Right atrium auricular region (tissue), 2 donors: ENCODE results near the gene LRMDA. TPM values are rescaled to one million over a fixed set of nuclear protein-coding genes. Genes with fewer than 3 reads are reported as not detected.

Experiments
- DNase-seq: peaks from one replicate; pipeline ENCODE4 v3.0.0-alpha.2; 2019; ENCODE audit warnings: low spot score
- H3K27ac ChIP-seq, 2 donors: fragments of 200-600 bp; sonication (generic); 1 replicate in 1 of 2; 2 replicates in 1 of 2; pipeline ENCODE4 v1.5.1; 2016 to 2019
- H3K27me3 ChIP-seq, 2 donors: fragments of 200-600 bp; sonication (generic); one replicate each; pipeline versions ENCODE4 v1.5.1 to v1.6.0; 2017 to 2019
- H3K36me3 ChIP-seq: fragments of 200-600 bp; sonication (generic); one replicate; pipeline ENCODE4 v1.5.1; 2016
- H3K4me1 ChIP-seq, 2 donors: fragments of 200-600 bp; sonication (generic); one replicate each; pipeline versions ENCODE4 v1.5.1 to v1.6.0; 2017 to 2019
- H3K4me3 ChIP-seq, 2 donors: fragments of 200-600 bp; sonication (generic); 1 replicate in 1 of 2; 2 replicates in 1 of 2; pipeline ENCODE4 v1.5.1; 2017 to 2019; ENCODE audit warnings: mild to moderate bottlenecking in 1 of 2, moderate library complexity in 1 of 2
- H3K9me3 ChIP-seq, 2 donors: fragments of 200-600 bp; sonication (generic); one replicate each; pipeline ENCODE4 v1.5.1; 2019
- CTCF ChIP-seq, 2 donors: fragments of 200-600 bp; sonication (generic); IDR thresholded peaks; one replicate each; pipeline ENCODE4 v1.5.1; 2019; ENCODE audit warnings: antibody characterized with exemption in 2 of 2
- total RNA-seq, 2 donors: library from RNA; depleted of rRNA; stranded (reverse); fragments of >200 nt; gene quantifications; one replicate each; pipeline ENCODE4 v1.1.0, GENCODE V29; 2016

The LRMDA gene
- total RNA-seq, 2 donors from 2014 or later, result 6.1 to 19.1 TPM

DNA sequence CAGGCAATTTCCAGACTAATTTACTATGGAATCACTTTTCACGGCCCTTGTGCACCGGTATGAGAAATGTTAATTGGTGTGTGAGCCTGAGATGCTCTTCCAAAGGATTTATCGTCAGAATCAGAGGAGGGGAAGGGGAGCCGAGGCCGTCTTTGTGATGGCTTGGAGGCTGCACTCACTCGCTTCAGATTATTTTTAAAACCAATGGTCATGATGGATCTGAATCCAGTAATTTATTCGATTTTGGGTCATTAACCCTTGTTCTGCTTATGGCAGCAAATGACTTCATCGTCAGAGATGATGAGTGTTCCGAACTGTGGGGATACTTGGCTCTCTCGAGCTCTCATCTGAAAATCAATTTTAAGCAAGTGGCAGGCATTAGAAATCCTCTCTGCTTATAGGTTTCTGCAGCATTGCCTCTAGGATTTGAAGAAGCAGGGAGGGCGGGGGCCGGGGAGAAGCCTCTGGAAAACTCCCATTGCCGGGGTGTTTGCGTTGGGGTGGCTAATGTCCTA lies 576.3 kb downstream of the LRMDA start:
- H3K4me3 ChIP-seq, result no peak overlapping the region
- H3K27ac ChIP-seq, result no peak overlapping the region
- H3K9me3 ChIP-seq, result no peaks in the 10 kb centered on the region
- no peak for TF ChIP-seq CTCF (IDR thresholded peaks at IDR 0.05)
- H3K27me3 ChIP-seq, result no peaks in the 10 kb centered on the region
- no peak for DNase-seq
- H3K4me1 ChIP-seq, result no peaks in the 10 kb centered on the region
- H3K36me3 ChIP-seq, result no peaks in the 10 kb centered on the region

DNA sequence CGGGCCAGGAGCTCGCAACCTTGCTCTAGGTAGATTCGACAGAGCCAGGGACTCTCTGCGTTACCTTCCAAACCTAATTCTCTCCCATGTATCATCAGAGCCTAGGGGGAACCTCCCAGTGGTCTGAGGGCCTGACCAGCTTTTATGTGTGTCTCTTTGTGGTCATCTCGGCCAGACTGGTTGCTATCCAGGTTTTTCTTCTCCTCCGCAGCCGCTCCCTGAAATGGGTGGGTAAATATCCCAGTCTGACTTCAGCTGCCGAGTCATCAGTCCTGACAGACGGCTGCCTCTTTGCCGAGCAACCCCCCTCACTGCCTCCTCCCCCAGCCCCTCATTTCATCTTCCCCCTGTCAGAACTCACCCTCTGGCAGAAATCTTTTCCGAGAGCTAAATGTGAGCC lies 578.1 kb downstream of the LRMDA start:
- Histone ChIP-seq H3K27ac (no peak overlapping the region), H3K27me3 (no peaks in the 10 kb centered on the region), H3K4me3 (no peak overlapping the region), H3K4me1 (no peaks in the 10 kb centered on the region), H3K36me3 (no peaks in the 10 kb centered on the region), H3K9me3 (no peaks in the 10 kb centered on the region)
- TF ChIP-seq CTCF (IDR thresholded peaks at IDR 0.05), result no peak
- no peak for DNase-seq

DNA sequence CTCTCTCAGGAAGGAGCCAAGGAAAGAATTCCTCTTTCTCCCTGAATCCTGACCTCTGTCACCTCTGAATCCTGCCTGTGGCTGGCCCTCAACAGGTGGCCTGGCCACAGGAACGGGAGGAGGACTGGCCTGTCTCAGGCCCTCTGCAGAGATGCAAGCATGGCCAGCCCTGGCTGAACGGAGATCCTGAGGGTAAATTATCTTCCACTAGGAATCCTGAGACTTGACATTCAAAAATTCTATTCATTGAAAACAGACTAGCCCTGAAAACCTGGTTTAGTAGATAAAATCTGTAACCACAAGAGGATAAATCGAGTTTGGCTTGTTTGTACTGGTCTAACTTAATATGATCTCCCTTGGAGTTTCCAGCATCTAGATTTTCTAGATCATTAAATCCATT lies 579.3 kb downstream of the LRMDA start:
- Histone ChIP-seq H3K36me3 (no peaks in the 10 kb centered on the region), H3K4me1 (no peaks in the 10 kb centered on the region), H3K27ac (no peak overlapping the region), H3K9me3 (no peaks in the 10 kb centered on the region), H3K4me3 (no peak overlapping the region), H3K27me3 (no peaks in the 10 kb centered on the region)
- no peak for DNase-seq
- TF ChIP-seq CTCF (IDR thresholded peaks at IDR 0.05), result no peak

GRCh38 chr10:76012716-76013327 lies 581.4 kb downstream of the LRMDA start:
- no peak for TF ChIP-seq CTCF (IDR thresholded peaks at IDR 0.05)
- no peak overlapping the region for H3K27ac ChIP-seq
- no peaks in the 10 kb centered on the region for H3K27me3 ChIP-seq
- H3K4me3 ChIP-seq, result no peak overlapping the region
- H3K9me3 ChIP-seq, result no peaks in the 10 kb centered on the region
- no peaks in the 10 kb centered on the region for H3K36me3 ChIP-seq
- H3K4me1 ChIP-seq, result no peaks in the 10 kb centered on the region
- DNase-seq, result no peak

DNA sequence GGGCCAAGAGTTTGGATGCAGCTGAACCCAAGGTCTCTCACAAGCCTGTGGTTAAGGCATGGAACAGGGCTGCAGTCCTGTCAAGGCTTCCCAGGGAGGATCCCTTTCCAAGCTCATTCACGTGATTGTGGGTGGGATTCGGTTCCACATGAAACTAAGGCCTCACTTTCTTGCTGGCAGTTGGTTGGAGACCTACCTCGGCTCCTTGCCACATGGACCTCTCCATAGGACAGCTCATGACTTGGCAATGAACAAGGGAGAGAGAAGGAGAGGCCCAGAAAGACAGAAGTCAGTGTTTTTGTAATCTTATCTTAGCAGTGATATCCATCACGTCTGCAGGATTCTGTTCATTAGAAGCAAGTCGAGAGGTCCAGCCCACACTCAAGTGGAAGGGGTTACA lies 583.8 kb downstream of the LRMDA start:
- TF ChIP-seq CTCF (IDR thresholded peaks at IDR 0.05), result no peak
- Histone ChIP-seq H3K4me3 (no peak overlapping the region), H3K27me3 (no peaks in the 10 kb centered on the region), H3K36me3 (no peaks in the 10 kb centered on the region), H3K4me1 (no peaks in the 10 kb centered on the region), H3K9me3 (no peaks in the 10 kb centered on the region), H3K27ac (no peak overlapping the region)
- DNase-seq, result no peak
